ENCODE results near the gene THAP6. TPM values are rescaled to one million over a fixed set of nuclear protein-coding genes. Genes with fewer than 3 reads are reported as not detected.

The THAP6 gene
- total and polyA plus RNA-seq, 2 donors (not counting 3 experiments of a cell fraction or from before 2014, with no cell fraction given): 2.1 to 6.8 TPM

- intact Hi-C loops (cut with micrococcal nuclease): no loop called here
Observed at GRCh38 chr4:75502671-75503070, 11.6 kb upstream of the THAP6 start.

More at GRCh38 chr4:75502671-75503070, 11.6 kb upstream of the THAP6 start:
- Histone ChIP-seq H3K27me3 (ENCODE audit: control insufficient read depth in 2 of 2, insufficient read depth in 2 of 2, low read length in 2 of 2) (no peaks in the 10 kb centered on the region), H3K4me1 (ENCODE audit: control insufficient read depth, extremely low read depth, insufficient read depth, low read length) (no peaks in the 10 kb centered on the region), H3K27ac (ENCODE audit: insufficient read depth, low read depth, low read length) (no peak overlapping the region), H3K4me3 (replicated peaks in 1 of 3; ENCODE audit: insufficient read depth in 1 of 3, low read depth in 1 of 3, low read length in 3 of 3) (no peak overlapping the region), H3K4me2 (ENCODE audit: insufficient read depth, low read length) (no peak overlapping the region), H3K9me1 (replicated peaks; ENCODE audit: control insufficient read depth, extremely low read depth, insufficient read depth, low read length) (no peaks in the 10 kb centered on the region), H3K36me3 (ENCODE audit: control insufficient read depth in 2 of 2, extremely low read depth in 1 of 2, insufficient read depth in 2 of 2, low read length in 2 of 2) (peaks cover under 1 to 4% of the 10 kb centered on the region in 2 experiments), H3K9me3 (replicated peaks; ENCODE audit: control insufficient read depth, insufficient read depth, low read length) (no peaks in the 10 kb centered on the region), H4K20me1 (replicated peaks; ENCODE audit: control insufficient read depth, extremely low read depth, insufficient read depth, low read length) (peaks cover 2% of the 10 kb centered on the region), H3K9ac (replicated peaks; ENCODE audit: extremely low read depth, insufficient read depth, low read length) (no peak overlapping the region), H2AFZ (ENCODE audit: low read depth, low read length) (no peak overlapping the region), H3K79me2 (ENCODE audit: control insufficient read depth, insufficient read depth, low read length) (peaks cover 45% of the 10 kb centered on the region)
- DNase-seq (ENCODE audit: low read depth, low spot score) (no peak), FAIRE-seq (no peak)
- dilution Hi-C loops (cut with MboI; ENCODE audit: extremely low pct_ligation_motif_present, low sequenced_read_pairs): no loop called here
- POLR2A ChIA-PET: no interaction called here
- CTCF ChIA-PET: no interaction called here
- BruUV-seq (replicated peaks): no TSS peak
- TF ChIP-seq MYC (IDR thresholded peaks at IDR 0.05; ENCODE audit: low read depth, low read length) (no peak), JUN (IDR thresholded peaks at IDR 0.05; ENCODE audit: borderline replicate concordance, insufficient read depth, insufficient read length, low read depth) (no peak), GATA2 (IDR thresholded peaks at IDR 0.05; ENCODE audit: insufficient read depth, insufficient read length, low read depth, low read length) (no peak), POLR2A (IDR thresholded peaks at IDR 0.05; ENCODE audit: low read depth, low read length) (no peak), FOS (IDR thresholded peaks at IDR 0.05; ENCODE audit: borderline replicate concordance, insufficient read depth, low read length) (no peak), EZH2 (IDR thresholded peaks at IDR 0.05; ENCODE audit: borderline replicate concordance, low read depth, low read length, severe bottlenecking) (no peak), POLR2AphosphoS5 (IDR thresholded peaks at IDR 0.05; ENCODE audit: insufficient read depth, low read depth, low read length) (no peak)
- TF ChIP-seq, protein P1, sequence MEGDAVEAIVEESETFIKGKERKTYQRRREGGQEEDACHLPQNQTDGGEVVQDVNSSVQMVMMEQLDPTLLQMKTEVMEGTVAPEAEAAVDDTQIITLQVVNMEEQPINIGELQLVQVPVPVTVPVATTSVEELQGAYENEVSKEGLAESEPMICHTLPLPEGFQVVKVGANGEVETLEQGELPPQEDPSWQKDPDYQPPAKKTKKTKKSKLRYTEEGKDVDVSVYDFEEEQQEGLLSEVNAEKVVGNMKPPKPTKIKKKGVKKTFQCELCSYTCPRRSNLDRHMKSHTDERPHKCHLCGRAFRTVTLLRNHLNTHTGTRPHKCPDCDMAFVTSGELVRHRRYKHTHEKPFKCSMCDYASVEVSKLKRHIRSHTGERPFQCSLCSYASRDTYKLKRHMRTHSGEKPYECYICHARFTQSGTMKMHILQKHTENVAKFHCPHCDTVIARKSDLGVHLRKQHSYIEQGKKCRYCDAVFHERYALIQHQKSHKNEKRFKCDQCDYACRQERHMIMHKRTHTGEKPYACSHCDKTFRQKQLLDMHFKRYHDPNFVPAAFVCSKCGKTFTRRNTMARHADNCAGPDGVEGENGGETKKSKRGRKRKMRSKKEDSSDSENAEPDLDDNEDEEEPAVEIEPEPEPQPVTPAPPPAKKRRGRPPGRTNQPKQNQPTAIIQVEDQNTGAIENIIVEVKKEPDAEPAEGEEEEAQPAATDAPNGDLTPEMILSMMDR (IDR thresholded peaks at IDR 0.05; ENCODE audit: extremely low read depth in 1 of 2, insufficient read depth in 1 of 2, low read depth in 1 of 2, low read length in 2 of 2): no peak
- TF ChIP-seq, protein P2, sequence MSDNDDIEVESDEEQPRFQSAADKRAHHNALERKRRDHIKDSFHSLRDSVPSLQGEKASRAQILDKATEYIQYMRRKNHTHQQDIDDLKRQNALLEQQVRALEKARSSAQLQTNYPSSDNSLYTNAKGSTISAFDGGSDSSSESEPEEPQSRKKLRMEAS (IDR thresholded peaks at IDR 0.05; ENCODE audit: insufficient read depth, insufficient read length): no peak

Measured in endothelial cell of umbilical vein (primary cell).